IPS-15b (cell line): ENCODE results near the gene PPM1E.
"Not testable (repeated sequence)": the region's sequence is repeated elsewhere in the genome, so short reads cannot be mapped to it uniquely, and the experiment has no call there.

ENCODE experiments used
- H3K27me3 ChIP-seq: one replicate; pipeline ENCODE4 v1.6.1; 2013; ENCODE audit warnings: low read length; ENCODE audit not compliant: control insufficient read depth, insufficient read depth
- H3K36me3 ChIP-seq: one replicate; pipeline ENCODE4 v1.6.1; 2013; ENCODE audit warnings: low read length; ENCODE audit not compliant: control insufficient read depth, insufficient read depth
- H3K4me1 ChIP-seq: one replicate; pipeline ENCODE4 v1.6.1; 2013; ENCODE audit warnings: mild to moderate bottlenecking, low read length; ENCODE audit not compliant: control insufficient read depth, insufficient read depth
- H3K4me3 ChIP-seq: one replicate; pipeline ENCODE4 v1.5.1; 2013; ENCODE audit warnings: low read depth, low read length
- H3K9ac ChIP-seq: one replicate; pipeline ENCODE4 v1.6.1; 2013; ENCODE audit warnings: low read depth, mild to moderate bottlenecking, low read length
- H3K9me3 ChIP-seq: one replicate; pipeline ENCODE4 v1.6.1; 2013; ENCODE audit warnings: mild to moderate bottlenecking, low read length; ENCODE audit not compliant: control insufficient read depth, insufficient read depth

Gene PPM1E

GRCh38 chr17:58918884-58919283 is 163.2 kb downstream of the PPM1E start:
- H3K4me3 ChIP-seq: no peak overlapping the region
- H3K27me3 ChIP-seq: no peaks in the 10 kb centered on the region
- no peak overlapping the region for H3K9ac ChIP-seq
- no peaks in the 10 kb centered on the region for H3K36me3 ChIP-seq
- H3K9me3 ChIP-seq: no peaks in the 10 kb centered on the region
- H3K4me1 ChIP-seq: peaks cover 9% of the 10 kb centered on the region

- no peaks in the 10 kb centered on the region for H3K27me3 ChIP-seq
- H3K9ac ChIP-seq: no peak overlapping the region
- H3K36me3 ChIP-seq: no peaks in the 10 kb centered on the region
- no peak overlapping the region for H3K4me3 ChIP-seq
- H3K9me3 ChIP-seq: no peaks in the 10 kb centered on the region
- peaks cover 9% of the 10 kb centered on the region for H3K4me1 ChIP-seq
Observed at GRCh38 chr17:58920773-58921172, 165.1 kb downstream of the PPM1E start.

GRCh38 chr17:58932956-58933355 is 177.3 kb downstream of the PPM1E start:
- H3K9me3 ChIP-seq: no peaks in the 10 kb centered on the region
- no peak overlapping the region for H3K4me3 ChIP-seq
- no peaks in the 10 kb centered on the region for H3K36me3 ChIP-seq
- no peaks in the 10 kb centered on the region for H3K4me1 ChIP-seq
- H3K27me3 ChIP-seq: no peaks in the 10 kb centered on the region
- H3K9ac ChIP-seq: no peak overlapping the region

- H3K27me3 ChIP-seq: no peaks in the 10 kb centered on the region
- no peaks in the 10 kb centered on the region for H3K9me3 ChIP-seq
- H3K36me3 ChIP-seq: no peaks in the 10 kb centered on the region
- H3K4me1 ChIP-seq: no peaks in the 10 kb centered on the region
- no peak overlapping the region for H3K9ac ChIP-seq
- H3K4me3 ChIP-seq: no peak overlapping the region
Observed at GRCh38 chr17:58936295-58936694, 180.6 kb downstream of the PPM1E start.

- H3K9ac ChIP-seq: no peak overlapping the region
- H3K4me1 ChIP-seq: no peaks in the 10 kb centered on the region
- no peaks in the 10 kb centered on the region for H3K27me3 ChIP-seq
- H3K36me3 ChIP-seq: no peaks in the 10 kb centered on the region
- no peak overlapping the region for H3K4me3 ChIP-seq
- H3K9me3 ChIP-seq: no peaks in the 10 kb centered on the region
Observed at GRCh38 chr17:58944166-58944565, 188.5 kb downstream of the PPM1E start.

- Histone ChIP-seq H3K4me1 (no peaks in the 10 kb centered on the region), H3K27me3 (no peaks in the 10 kb centered on the region), H3K9ac (no peak overlapping the region), H3K9me3 (no peaks in the 10 kb centered on the region), H3K4me3 (no peak overlapping the region), H3K36me3 (no peaks in the 10 kb centered on the region)
Observed at GRCh38 chr17:58947411-58947810, 191.8 kb downstream of the PPM1E start.

- no peak overlapping the region for H3K4me3 ChIP-seq
- no peaks in the 10 kb centered on the region for H3K4me1 ChIP-seq
- H3K36me3 ChIP-seq: no peaks in the 10 kb centered on the region
- no peak overlapping the region for H3K9ac ChIP-seq
- no peaks in the 10 kb centered on the region for H3K27me3 ChIP-seq
- H3K9me3 ChIP-seq: no peaks in the 10 kb centered on the region
Observed at GRCh38 chr17:58947824-58948223, 192.2 kb downstream of the PPM1E start.

GRCh38 chr17:58954358-58954757 is 198.7 kb downstream of the PPM1E start:
- H3K4me3 ChIP-seq, H3K4me1 ChIP-seq, H3K36me3 ChIP-seq, H3K27me3 ChIP-seq, H3K9ac ChIP-seq, H3K9me3 ChIP-seq: not testable (repeated sequence)

- H3K9me3 ChIP-seq: no peaks in the 10 kb centered on the region
- no peaks in the 10 kb centered on the region for H3K4me1 ChIP-seq
- H3K4me3 ChIP-seq: no peak overlapping the region
- no peak overlapping the region for H3K9ac ChIP-seq
- H3K36me3 ChIP-seq: no peaks in the 10 kb centered on the region
- H3K27me3 ChIP-seq: no peaks in the 10 kb centered on the region
Observed at GRCh38 chr17:58956997-58957724, 201.5 kb downstream of the PPM1E start.

GRCh38 chr17:58957725-58958073 is 202.0 kb downstream of the PPM1E start:
- not testable (repeated sequence) for H3K9me3 ChIP-seq, H3K36me3 ChIP-seq, H3K4me3 ChIP-seq, H3K27me3 ChIP-seq, H3K9ac ChIP-seq, H3K4me1 ChIP-seq

- Histone ChIP-seq H3K27me3 (no peaks in the 10 kb centered on the region), H3K36me3 (no peaks in the 10 kb centered on the region), H3K4me1 (no peaks in the 10 kb centered on the region), H3K9me3 (no peaks in the 10 kb centered on the region), H3K4me3 (no peak overlapping the region), H3K9ac (no peak overlapping the region)
Observed at GRCh38 chr17:58960068-58960467, 204.4 kb downstream of the PPM1E start.

GRCh38 chr17:58965221-58965620 is 209.6 kb downstream of the PPM1E start:
- no peak overlapping the region for H3K9ac ChIP-seq
- no peaks in the 10 kb centered on the region for H3K9me3 ChIP-seq
- no peaks in the 10 kb centered on the region for H3K36me3 ChIP-seq
- no peak overlapping the region for H3K4me3 ChIP-seq
- no peaks in the 10 kb centered on the region for H3K27me3 ChIP-seq
- H3K4me1 ChIP-seq: peaks cover 19% of the 10 kb centered on the region
